Effector CD8-positive, alpha-beta T cell (primary cell): Measurements from ENCODE around the gene EHMT1.

Experiments used
- DNase-seq: peaks from one replicate; lab custom pipeline; 2025; lab: John Stamatoyannopoulos, UW

EHMT1 gene

DNA sequence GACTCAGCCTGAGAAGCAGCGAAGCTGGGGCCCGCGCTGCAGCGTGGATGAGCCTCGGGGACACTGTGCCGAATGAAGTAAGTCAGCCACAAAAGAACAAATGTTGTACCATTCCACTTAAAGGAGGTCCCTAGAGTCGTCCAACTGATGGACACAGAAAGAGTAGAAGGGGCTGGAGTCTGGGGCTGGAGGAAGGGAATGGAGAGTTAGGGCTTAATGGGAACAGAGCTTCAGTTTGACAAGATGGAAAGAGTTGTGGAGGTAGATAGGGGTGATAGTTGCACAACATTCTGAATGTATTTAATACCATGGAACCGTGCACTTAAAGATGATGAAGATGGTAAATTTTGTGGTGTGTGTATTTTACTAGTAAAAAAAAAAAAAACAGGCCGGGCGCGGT lies 119.9 kb downstream of the EHMT1 start:
- DNase-seq = no peak

DNA sequence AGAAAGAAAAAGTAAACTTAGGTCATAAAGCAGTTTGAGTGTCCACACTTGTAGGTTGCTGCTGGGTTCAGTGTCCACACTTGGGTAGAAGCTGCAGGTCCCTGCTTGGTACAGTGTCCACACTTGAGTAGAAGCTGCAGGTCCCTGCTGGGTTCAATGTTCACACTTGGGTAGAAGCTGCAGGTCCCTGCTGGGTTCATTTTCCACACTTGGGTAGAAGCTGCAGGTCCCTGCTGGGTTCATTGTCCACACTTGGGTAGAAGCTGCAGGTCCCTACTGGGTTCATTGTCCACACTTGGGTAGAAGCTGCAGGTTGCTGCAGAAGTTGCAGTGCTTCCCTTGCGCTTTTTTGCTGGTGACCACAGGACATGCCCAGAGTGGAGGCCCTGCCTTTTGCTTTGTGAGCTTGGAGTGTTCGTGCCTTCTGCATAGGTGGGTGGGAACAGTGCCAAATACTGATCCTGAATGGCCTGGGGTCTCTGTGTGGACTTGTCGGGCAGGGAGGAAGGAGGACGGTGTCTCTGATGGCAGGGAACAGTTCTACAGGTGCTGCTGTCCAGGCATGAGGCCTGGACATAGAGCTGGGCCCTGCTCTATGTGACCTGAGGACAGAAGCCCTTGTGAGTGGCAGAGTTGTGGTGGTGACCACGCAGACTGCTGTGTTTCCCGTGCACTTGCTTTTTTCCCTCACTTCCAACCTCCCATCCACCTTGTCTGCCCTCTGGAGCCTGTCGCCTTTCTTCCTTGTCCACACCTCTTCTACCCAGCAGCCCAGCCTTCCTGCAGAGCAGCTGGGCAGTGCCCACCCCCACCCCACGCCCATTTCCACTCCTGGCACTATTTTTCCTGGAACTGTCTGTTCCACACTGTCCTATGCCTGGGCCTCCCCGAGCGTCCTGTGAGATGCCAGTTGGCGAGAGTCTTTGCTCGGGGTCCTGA lies 120.8 kb downstream of the EHMT1 start:
- no peak for DNase-seq

DNA sequence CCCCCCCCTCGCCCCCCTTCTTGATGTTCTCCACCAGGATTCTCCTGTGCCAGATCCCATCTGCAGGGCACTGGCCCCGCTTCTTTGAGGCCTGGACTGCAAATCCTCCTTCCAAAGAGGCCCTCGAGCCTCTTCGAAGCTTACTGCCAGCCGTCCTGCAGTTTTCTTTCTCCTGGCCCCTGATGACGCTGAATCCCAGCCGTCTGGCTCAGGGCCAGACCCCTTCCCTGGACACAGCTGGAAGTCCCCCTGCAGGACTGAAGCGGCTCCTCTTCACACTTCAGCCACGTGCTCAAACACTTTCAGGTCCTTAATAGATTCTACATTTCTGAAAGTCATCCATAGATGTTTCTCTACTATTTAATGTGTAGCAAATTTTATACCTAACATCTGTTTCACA lies 121.5 kb downstream of the EHMT1 start:
- no peak for DNase-seq

DNA sequence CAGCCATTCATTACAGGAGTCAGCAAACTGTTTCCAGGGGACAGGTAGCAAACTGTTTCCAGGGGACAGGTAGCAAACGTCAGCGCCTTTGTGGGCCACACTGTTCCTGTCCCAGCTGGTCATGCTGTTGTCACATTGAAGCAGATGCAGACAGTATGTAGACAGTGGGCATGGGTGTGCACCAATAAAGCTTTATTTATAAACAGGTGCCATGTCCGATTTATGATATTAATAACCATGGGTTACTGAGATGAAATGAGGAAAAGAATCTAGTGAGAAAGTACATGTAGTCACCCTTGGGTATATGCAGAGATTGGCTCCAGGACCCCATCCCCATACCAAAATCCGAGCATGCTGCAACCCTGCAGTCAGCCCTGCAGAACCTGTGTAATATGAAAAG lies 122.5 kb downstream of the EHMT1 start:
- DNase-seq = no peak

DNA sequence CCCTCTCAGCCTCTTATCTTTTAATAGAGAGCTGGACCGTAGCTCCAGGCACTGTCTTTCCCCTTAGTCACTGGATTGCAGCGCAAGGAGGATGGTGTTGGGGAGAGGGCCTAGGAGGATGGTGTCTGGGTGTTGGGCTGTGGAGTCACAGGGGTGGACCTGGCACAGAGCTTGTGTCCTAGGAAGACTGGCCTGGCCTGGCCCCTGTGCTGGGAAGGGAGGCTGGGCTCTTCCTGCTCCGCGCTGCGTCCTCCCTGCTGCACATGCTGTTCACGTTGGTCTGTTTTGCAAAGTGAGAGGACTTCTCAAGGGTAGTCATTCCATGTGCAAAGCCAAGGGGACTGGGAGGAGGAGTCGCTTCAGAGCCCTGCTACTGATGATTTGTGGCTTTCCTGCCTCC lies 123.9 kb downstream of the EHMT1 start:
- no peak for DNase-seq

DNA sequence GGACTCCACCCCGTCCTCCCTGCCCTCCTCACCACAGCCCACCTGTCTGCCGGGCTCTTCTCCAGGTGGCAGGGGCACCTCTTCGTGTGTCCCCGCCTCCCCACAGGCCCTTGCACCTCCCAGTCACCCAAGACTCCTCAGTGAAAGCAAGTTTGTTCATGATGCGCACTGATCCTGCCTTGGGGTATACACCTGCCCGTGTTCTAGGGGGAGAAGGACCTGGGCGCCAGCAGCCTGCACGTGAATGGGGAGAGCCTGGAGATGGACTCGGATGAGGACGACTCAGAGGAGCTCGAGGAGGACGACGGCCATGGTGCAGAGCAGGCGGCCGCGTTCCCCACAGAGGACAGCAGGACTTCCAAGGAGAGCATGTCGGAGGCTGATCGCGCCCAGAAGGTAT lies 124.9 kb downstream of the EHMT1 start:
- DNase-seq = no peak

DNA sequence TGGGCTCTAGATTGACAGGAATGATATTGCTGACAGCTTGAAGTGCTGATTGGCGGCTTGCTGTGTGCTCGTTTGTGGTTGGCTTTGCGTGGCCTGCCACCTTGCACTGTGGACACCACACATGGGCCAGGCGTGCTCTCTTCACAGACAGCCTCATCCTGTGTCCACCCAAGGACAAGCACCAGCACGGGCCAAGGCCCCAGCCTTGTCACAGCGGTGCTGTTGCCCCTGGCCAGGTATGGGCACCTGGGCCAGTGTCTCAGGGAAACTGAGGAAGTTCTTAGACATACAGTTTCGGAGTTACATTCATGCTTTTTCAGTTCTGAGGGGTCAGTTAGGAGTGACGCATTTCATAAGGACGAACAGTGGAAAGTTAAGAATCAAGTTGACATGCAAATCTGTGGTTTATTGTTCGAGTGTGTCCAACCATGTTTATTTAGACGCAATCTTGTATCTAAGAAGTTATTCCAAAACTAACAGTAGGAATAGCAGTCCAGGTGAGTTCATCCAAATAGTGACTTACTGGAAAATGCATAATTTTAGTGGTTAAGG lies 125.9 kb downstream of the EHMT1 start:
- no peak for DNase-seq

DNA sequence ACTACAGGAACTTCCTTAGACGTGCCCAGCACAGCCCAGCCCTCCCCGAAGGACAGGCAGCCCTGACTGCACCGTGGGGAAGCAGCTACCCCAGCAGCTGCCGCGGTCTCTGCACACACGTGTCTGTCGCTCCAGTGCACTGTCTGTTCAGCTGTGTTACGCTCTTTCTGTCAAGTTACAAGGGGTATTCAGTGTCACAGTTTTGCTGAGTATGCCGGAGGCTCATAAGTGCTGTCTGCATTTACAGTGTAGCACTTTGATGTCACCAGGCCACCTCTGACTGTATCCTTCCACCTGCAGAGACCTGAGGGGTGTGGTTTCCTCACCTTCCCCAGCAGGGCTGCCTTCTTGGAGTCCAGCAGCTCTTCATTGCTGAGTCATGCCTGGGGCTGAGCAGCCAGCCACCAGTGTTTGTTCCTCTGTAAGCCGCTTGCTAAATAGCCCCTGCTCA lies 126.8 kb downstream of the EHMT1 start:
- no peak for DNase-seq

DNA sequence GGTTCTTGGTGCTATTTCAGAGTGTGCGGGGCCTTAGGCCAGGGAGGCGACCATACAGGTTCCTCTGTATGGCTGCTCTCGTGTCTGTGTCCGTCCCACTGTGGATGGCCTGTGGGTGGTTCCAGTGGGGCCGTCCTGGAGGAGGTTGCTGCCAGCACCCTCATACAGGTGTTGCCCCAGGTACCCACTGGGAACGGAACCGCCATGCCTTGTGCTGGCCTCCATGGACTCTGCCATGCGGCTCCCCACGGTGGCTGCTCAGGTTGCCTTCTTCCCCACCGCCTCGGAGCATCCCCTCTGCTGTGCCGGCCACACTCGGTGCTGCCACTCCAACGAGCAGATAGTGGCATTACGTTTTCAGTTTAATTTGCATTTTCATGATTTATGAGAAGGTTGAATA lies 129.5 kb downstream of the EHMT1 start:
- DNase-seq = no peak

DNA sequence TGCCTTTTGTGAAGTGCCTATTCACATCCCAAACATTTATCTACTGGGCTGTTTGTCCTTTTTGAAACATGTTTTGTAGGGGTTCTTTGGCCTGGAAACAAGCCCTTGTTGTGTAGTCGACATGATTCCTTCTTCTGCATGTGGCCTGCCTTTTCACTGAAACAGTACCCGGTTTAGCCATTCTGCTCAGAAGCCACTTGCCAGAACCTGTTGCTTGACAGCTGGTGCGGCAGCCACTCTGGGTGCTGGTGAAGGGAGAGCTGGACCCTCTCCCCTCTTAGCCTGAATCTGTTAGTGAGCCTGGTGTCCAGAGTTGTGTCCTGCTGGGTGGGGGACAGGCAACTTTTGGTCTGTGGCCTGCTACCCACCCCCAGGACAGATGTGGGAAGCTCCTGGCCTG lies 129.9 kb downstream of the EHMT1 start:
- DNase-seq = no peak

DNA sequence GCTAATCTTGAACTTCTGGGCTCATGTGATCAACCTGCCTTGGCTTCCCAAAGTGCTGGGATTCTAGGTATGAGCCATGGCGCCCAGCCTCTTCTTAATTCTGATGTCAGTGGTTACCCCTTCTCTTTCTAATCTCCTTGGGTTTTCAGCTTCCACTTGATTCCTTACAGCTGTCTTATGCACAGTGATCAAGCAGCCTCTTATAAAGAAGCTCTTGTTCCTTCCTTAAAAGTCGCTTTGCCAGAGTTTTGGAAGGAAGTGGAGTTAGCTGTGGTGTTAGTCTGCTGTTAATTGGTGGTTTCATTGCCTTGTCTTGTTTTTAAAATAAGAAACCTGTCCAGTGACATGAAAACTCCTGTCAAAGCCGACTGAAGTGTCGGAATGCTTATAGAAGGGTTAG lies 130.7 kb downstream of the EHMT1 start:
- no peak for DNase-seq

DNA sequence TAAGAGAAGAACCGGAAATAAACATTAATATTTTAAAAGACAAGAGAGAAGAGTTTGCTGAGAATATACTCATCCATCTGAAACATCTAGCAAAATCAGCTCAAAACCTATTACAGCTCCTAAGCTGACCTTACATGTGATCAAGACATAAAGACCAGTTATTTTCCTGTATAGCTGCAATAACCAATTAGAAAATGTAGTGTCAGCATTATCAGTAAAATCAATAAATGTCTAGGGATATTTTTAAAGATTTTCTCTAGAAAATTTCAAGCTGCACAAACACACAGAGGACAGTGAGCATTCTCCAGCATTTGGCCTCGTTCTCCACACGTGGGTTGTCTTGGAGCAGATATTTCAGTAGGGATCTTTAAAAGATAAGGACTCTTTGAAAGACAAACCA lies 131.2 kb downstream of the EHMT1 start:
- no peak for DNase-seq

DNA sequence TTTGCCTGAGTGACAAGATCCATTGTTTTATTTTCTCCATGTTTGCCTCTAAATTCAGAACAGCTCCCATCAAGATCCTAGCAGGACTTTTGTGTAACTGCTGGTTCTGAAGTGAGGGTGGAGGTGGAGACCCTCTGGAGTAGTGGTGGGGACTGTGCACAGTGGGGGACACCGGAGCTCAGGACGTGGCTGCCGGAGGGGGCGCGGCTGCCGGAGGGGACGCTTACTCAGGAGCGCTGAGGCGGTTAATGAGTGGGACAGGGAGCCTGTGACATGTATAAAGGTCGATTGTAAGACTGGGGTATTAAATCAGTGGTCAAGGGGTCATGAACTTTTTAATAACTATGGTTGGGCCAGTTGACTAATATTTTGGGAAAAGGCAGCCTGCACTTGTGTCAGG lies 131.8 kb downstream of the EHMT1 start:
- no peak for DNase-seq

DNA sequence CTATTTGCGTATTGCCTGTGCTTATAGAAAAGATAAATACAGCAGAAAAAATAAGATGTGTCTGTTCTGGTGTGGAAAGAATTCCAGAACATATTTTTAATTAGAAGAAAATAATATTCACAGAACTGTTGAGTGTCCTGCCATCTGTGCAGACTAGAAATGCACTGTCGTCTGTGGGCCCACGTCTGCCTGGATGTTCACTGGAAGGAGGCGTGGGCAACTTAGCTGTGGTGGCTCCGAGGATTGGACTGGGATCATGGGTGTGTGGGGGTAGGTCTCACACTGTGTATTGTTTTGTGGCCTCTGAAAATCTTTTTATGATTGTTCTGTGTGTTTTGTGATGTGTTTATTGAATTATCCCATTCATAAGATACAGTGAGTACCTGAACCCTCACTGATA lies 132.8 kb downstream of the EHMT1 start:
- DNase-seq = no peak

DNA sequence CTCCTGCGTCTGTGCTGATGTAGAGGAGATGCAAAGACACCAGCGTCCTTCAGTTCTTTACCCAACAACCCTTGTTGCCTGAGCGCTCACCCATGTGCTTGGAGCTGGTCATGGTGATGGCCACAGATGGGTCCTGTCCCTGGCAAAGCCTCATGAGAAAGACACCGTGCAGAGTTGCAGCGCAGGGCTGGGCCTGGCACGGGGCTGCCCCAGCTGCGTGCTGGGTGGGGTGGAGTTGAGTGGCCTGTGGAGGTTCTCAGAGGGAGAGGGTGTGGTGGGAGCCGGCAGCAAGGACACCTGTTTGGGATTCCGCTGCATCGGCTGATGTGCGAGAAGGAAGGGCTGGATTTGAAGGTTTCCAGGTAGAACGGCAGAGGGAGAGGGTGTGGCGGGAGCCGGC lies 133.6 kb downstream of the EHMT1 start:
- DNase-seq = no peak

DNA sequence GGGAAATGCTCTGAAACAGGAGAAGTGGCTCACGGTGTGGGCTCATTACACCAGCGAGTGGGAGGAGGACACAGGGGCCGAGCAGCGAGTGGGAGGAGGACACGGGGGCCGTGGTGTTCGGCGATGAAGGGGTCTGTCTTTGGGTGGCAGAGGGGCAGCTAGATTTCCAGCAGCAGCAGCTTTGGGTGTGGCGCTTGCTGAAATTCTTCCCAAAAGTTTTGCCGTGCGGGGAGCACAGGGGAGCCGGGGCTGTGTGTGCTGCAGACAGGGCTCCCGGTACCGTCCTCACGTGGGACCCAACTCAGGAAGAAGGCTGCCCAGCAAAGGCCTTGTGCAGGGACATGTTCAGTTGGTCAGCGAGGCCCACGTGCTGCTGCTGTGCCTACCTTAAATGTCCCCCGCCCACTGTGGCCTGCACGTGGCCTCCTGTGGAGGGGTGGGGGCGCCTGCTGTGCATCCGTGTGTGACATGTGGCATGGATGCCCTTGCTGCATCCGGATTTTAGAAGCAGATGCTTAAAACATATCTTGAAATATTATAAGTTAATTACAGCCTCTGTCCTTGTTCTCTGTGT lies 134.5 kb downstream of the EHMT1 start:
- DNase-seq = no peak

DNA sequence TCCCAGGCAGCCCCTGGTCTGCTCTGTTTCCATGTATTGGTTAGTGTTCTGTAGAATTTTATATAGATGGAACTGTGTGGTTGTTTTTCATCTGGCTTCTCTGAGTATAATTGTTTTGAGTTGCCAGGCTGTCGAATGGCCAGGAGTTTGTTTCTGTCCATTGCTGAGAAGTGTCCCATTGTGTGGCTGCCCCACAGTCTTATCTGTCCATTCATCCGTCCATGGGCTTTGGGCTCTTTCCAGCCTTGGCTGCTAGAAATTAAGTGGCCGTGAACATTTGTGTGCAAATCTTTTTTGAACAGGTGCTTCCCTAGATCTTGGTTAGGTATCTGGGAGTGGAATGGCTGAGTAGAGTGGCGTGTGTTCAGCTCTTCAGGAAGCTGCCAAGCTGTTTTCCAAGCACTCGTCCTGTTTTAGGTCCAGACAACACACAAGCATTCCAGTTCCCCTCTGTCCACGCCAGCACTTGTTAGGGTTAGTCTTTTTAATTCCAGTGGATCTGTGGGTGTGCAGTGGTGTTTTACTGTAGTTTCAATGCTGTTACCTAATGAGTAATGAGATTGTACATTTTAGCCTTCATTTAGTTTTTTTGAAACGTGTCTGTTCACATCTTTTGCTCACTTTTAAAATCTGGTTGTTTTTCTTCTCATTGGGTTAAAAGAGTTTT lies 136.6 kb downstream of the EHMT1 start:
- no peak for DNase-seq

DNA sequence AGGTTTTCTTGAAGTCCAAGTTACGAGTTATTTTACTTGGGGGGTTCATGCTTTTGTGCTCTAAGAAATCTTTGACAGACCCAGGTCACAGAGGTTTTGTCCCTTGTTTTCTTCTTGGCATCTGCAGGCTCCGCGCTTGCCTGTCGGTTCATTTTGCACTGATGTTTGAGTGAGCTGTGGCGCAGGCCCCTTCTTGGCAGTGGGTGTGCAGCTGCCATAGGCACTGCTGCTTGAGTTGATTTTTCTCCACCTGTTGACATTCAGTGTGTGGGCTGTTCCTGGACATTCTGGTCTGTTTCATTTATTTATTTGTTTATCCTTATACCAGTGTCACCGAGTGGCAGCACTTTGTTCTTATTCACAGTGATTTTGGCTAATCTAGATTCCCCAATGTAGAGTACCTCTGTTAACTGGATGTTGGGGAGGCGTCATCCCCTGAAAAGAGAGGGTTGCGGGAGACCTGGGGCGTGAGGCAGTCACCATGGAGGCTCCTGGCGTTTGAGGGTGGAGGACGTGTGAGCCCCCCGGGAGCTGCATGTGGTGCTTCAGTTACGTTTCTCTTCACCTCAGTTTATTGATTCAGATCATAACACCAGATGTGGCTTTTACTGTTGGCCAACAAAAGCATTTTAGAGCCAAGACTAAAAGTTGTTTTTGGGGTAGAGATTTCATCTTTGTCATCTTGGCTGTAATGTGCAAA lies 137.4 kb downstream of the EHMT1 start:
- no peak for DNase-seq

DNA sequence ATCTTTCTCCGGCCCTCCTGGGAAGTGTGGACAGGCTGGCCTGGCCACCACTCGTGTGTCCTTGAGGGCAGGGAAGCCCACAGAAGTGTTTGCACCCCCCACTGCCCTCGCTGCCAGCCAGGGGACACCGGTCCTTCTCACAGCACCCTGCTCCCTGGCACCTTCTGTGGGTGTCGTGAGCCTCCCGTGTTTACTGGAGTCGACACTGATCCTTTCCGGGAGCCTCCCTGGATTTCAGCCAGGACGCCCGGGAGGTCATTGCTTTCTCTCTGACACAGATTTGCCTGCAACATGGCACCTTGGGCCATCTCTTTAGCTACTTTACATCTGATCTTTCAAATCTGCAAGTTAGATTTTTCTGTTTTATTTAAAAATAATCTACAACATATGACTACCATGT lies 138.3 kb downstream of the EHMT1 start:
- DNase-seq = no peak

DNA sequence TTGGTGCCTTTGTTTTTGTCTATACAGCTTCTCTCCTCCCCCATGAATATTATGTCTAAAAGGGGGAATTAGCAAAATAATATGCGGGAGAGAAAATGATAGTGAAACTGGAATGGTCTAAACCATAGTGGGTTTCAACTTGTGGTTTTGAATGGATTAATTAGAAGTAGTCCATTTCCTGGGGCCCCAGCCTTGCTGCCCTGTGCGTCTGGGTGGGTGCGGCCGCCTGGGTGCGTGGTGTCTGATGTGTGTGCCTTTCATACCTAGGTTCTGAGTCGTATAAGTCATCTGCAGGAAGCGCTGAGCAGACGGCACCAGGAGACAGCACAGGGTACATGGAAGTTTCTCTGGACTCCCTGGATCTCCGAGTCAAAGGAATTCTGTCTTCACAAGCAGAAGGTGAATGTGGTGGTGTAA lies 138.8 kb downstream of the EHMT1 start:
- DNase-seq = no peak

DNA sequence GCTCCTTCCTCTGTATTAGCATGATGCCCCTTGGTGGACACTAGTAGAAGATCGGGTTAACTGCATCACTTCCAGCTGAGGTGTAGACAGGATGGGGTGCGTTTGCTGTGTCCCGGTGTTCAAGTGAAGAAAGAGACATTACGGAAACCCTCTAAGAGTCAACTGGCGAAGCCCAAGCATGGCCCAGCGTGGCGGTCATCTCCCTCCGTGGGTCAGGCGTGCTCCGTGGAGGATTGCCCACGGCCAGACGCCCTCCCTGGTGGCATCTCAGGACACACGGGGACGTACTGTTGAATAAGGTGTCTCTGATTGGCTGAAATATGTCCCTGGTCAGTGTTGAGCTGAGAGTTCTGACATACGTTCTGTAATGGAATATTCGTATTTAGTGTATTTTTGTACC lies 139.3 kb downstream of the EHMT1 start:
- DNase-seq = no peak

DNA sequence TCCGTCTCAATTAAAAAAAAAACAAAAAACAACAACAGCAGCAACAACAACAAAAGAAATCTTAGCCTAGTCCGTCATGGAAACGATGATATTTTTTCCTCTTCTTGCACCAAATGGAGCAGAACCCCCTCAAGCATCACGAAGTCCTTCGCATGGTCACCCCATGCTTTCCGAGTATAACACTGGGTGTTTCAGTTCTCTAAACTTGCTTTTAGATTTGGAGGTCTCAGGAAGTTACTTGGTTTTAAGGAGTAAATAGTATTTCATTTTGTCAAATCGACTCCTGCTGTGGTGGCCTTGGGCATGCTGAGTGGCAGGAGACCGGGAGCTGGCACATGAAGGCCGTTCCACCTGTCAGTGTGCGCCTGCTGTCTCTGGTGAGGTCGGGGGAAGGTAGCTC lies 140.3 kb downstream of the EHMT1 start:
- no peak for DNase-seq
